ENCODE data around the gene CHAF1A.

CHAF1A gene

DNA sequence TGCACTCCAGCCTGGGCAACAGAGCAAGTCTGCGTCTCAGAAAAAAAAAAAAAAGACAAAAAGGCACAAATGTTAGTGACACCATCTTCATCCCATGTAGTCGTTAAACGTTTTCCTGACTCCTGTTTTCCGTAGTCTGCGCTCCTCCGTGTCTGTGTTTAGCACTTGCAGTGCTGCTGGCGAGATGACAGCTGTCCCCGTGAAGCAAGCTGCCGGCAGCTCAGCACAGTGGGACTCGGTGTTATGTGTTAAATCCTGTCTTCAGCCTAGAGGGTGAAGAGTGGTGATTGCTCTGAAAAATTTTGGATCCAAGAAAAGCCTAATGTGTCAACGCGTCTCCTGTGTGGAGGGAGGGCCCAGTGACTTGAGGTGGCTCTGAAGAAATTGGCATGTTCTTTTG lies 36.8 kb downstream of the CHAF1A start:
- DNase-seq (ENCODE audit: low read depth, low spot score): no peak

GRCh38 chr19:4441994-4442818 lies 39.8 kb downstream of the CHAF1A start:
- DNase-seq (ENCODE audit: low read depth, low spot score): no peak

- no peak for DNase-seq (ENCODE audit: low read depth, low spot score)
Measured at GRCh38 chr19:4442819-4443146, 40.3 kb downstream of the CHAF1A start.

DNA sequence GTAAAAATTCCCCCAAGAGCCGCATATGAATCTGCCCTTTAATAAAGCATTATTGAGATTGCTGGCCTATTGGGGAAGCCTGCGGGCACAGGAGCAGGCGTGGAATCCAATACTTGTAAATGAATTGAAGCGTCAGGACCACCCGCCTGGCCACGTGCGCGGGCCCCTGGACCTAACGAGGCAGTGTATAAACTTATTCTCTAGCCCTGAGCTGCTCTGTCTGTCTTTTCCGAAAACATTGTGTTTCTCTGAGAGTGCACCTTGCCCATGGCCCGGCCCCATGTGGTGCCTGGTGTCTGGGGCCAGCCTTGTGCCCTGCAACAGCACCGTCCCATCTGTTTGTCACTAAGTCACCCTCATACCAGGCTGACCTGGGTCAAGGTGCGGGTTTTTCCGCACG lies 40.7 kb downstream of the CHAF1A start:
- DNase-seq (ENCODE audit: low read depth, low spot score): no peak

- no peak for DNase-seq (ENCODE audit: low read depth, low spot score)
Measured at GRCh38 chr19:4443966-4444764, 41.7 kb downstream of the CHAF1A start.

GRCh38 chr19:4444765-4445741 lies 42.6 kb downstream of the CHAF1A start:
- DNase-seq (ENCODE audit: low read depth, low spot score): no peak

GRCh38 chr19:4445963-4446703 lies 43.7 kb downstream of the CHAF1A start:
- no peak for DNase-seq (ENCODE audit: low read depth, low spot score)

DNA sequence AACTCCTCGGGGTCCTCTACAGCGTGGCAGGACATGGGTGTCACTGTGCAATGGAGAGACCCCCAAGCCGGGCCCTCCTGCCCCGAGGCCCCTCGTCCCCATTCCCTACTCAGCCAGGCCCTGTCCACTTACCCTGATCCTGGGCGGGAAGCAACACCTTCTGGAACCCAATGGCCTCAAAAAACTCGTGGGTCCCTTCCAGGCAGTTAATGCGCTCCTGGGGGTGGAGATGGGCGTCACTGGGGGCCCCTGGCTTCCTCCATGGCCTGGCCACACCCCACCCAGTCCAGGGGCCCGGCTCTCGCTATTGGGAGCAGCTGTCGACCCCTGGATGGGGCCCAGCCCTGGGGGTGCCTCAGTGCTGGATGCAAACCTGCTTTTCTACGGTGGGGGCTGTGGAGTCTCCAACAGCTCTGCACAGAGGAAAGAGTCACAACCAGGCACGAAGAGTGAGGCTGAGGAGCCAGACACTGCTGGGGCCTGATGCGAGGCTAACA lies 44.3 kb downstream of the CHAF1A start:
- DNase-seq (ENCODE audit: low read depth, low spot score): no peak

DNA sequence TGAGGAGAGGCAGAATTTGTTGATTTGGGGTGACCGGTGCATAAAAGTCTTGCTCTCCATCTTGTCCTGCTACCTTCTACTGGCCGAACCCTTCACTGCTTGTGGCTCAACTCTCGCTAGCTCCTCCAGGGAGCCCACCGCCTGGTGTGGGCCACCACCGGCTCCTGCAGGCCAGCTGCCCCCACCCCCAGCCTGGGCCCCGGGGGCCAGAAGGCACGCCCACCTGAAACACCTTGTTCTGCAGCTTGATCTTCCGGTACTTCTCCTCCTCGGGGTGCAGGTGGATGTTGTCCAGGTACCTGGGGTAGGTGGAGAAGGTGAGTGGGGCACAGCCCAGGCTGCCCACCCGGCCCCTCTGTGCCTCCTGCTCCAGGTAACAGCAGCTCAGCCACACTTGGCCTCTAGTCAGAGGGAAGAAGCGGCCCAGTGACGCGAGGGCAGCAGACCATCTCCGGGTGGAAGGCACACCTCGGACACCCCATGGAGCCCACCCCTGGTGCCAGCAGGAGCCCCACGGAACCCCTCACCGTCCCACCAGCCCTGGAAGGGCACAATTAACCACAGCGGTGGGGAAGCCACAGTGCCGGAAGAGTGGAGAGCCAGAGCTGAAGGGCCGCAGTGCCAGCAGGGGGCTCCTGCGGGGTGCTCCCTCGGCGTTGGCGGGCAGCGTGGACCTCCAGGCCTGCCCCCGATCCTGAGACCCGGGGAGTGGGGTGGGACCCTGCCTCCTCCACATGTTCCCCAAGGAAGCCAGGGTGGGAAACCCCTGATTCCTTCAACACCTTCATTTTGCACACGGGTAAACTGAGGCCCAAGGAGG lies 45.1 kb downstream of the CHAF1A start:
- DNase-seq (ENCODE audit: low read depth, low spot score): no peak

GRCh38 chr19:4448147-4448985 lies 45.9 kb downstream of the CHAF1A start:
- DNase-seq (ENCODE audit: low read depth, low spot score): no peak

DNA sequence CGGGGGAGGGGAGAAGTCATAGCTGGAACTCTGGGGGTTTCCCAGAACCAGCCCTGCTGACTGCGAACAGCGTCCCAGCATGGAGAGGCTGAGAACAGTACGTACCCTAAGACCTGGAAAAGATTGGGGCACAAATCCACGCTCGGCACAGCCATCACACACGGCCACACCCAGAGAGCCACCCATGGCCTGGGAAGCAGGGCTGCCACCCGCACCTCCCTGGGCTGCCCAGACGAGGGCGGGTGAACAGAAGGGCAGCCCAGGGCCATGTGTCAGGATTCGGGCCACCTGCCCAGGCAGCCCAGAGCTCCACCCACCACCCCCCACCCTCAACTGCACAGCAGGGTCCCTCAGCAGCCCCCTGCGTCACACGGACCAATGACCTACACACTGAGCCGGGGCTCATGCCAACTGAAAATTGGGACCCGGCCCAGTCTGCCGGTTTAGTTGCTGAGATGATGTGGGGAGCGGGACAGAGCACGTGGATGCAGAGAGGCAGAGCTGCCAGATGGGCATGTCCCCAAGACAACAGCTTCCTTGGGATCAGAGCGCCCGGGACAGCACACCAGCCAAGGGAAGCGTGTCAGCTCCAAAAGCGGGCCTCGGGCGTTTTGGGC lies 46.7 kb downstream of the CHAF1A start:
- DNase-seq (ENCODE audit: low read depth, low spot score): no peak

DNA sequence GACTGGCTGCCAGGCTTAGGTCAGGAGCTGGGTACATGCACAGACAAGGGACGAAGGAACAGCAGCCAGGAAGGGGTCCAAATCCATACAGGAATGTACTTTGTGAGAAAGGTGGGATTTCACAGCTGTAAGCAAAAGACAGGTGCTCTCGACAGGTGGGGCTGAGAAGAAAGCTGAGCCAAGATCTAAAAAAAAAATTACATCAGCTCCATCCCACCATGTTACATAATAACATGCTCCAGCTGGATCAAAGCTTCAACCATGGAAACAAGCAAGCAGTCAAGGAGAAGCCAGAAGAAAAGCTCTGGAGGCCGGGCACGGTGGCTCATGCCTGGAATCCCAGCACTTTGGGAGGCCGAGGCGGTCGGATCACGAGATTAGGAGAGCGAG lies 47.2 kb downstream of the CHAF1A start:
- DNase-seq (ENCODE audit: low read depth, low spot score): no peak

GRCh38 chr19:4452230-4452990 lies 50.0 kb downstream of the CHAF1A start:
- DNase-seq (ENCODE audit: low read depth, low spot score): no peak

GRCh38 chr19:4453232-4454179 lies 51.1 kb downstream of the CHAF1A start:
- no peak for DNase-seq (ENCODE audit: low read depth, low spot score)

- no peak for DNase-seq (ENCODE audit: low read depth, low spot score)
Measured at GRCh38 chr19:4454747-4455718, 52.6 kb downstream of the CHAF1A start.
